GM12878 (cell line): ENCODE data around the gene RERGL. TPM values are rescaled to one million over a fixed set of nuclear protein-coding genes. Genes with fewer than 3 reads are reported as not detected.

Experiments
- ATAC-seq: fragments of 200-7000 bp; cut with Tn5 transposase; 3 replicates; pipeline ENCODE4 v1.9.1; 2020; ENCODE audit warnings: mild to moderate bottlenecking, moderate library complexity
- BruUV-seq: library from RNA; stranded (reverse); fragments of 400-500 nt; replicated peaks from 2 replicates; lab custom pipeline; 2021; lab: Mats Ljungman, UMichigan
- CTCF ChIA-PET: fragments of 300-600 bp; sonication (Branson Sonifier 250); formaldehyde crosslinking; extraction: SDS; loops from one replicate; lab custom pipeline; 2021; ENCODE audit warnings: inconsistent platforms; lab: Yijun Ruan, JAX
- POLR2A ChIA-PET: fragments of 350-600 bp; formaldehyde crosslinking; extraction: SDS; loops from one replicate; lab custom pipeline; 2021; ENCODE audit warnings: inconsistent platforms; lab: Charles Lee
- RAD21 ChIA-PET: fragments of 300-600 bp; sonication (Branson Sonifier 250); formaldehyde crosslinking; loops from one replicate; lab custom pipeline; 2023; ENCODE audit warnings: antibody characterized with exemption; ENCODE audit not compliant: unreplicated experiment; lab: Charles Lee
- SMC1A ChIA-PET: fragments of 300-600 bp; sonication (Branson Sonifier 250); formaldehyde crosslinking; loops from one replicate; lab custom pipeline; 2023; ENCODE audit not compliant: unreplicated experiment, uncharacterized antibody; lab: Charles Lee
- DNase-seq: peaks from one replicate; pipeline ENCODE4 v3.0.0-alpha.2; 2011; ENCODE audit warnings: low read depth, low spot score
- FAIRE-seq: peaks from 3 replicates; lab custom pipeline; 2011; peaks lifted over from hg19 to GRCh38; lab: Jason Lieb, UNC
- H2AFZ ChIP-seq: 2 replicates; pipeline ENCODE4 v1.6.0; 2011; ENCODE audit warnings: low read depth, low read length, control low read depth; ENCODE audit not compliant: control insufficient read depth
- H3K27ac ChIP-seq: 2 replicates; pipeline ENCODE4 v1.5.1; 2011; ENCODE audit warnings: control low read depth; ENCODE audit not compliant: control insufficient read depth, insufficient read depth
- H3K27me3 ChIP-seq, 2 experiments: replicated peaks in 1 of 2; 2 replicates each; pipeline versions ENCODE4 v1.6.0 to v1.6.1; 2011; ENCODE audit warnings: low read length in 1 of 2; ENCODE audit not compliant: control insufficient read depth in 2 of 2, insufficient read depth in 2 of 2
- H3K36me3 ChIP-seq, 2 experiments: 2 replicates each; pipeline ENCODE4 v1.5.1; 2011; ENCODE audit warnings: low read length in 1 of 2; ENCODE audit not compliant: control insufficient read depth in 2 of 2, insufficient read depth in 2 of 2
- H3K4me1 ChIP-seq: 2 replicates; pipeline ENCODE4 v1.6.1; 2011; ENCODE audit warnings: mild to moderate bottlenecking, low read length, moderate library complexity, mixed read lengths; ENCODE audit not compliant: control insufficient read depth, insufficient read depth
- H3K4me2 ChIP-seq: 2 replicates; pipeline ENCODE4 v1.6.0; 2011; ENCODE audit warnings: control low read depth; ENCODE audit not compliant: control insufficient read depth, insufficient read depth
- H3K4me3 ChIP-seq: fragments of 200-600 bp; sonication (generic); 2 replicates; pipeline ENCODE4 v1.5.1; 2016
- H3K79me2 ChIP-seq: 2 replicates; pipeline ENCODE4 v1.6.0; 2011; ENCODE audit warnings: low read length; ENCODE audit not compliant: control insufficient read depth, insufficient read depth
- H3K9ac ChIP-seq: 2 replicates; pipeline ENCODE4 v1.8.0; 2011; ENCODE audit warnings: low read length, control low read depth, mixed read lengths; ENCODE audit not compliant: control insufficient read depth, insufficient read depth
- H3K9me3 ChIP-seq: replicated peaks from 3 replicates; pipeline ENCODE4 v1.5.1; 2011; ENCODE audit warnings: mild to moderate bottlenecking, low read length; ENCODE audit not compliant: control insufficient read depth, insufficient read depth
- H4K20me1 ChIP-seq: 2 replicates; pipeline ENCODE4 v1.6.0; 2011; ENCODE audit not compliant: control insufficient read depth, insufficient read depth
- CBX5 ChIP-seq: sonication (generic); IDR thresholded peaks from 2 replicates; pipeline ENCODE4 v1.6.1; 2016; ENCODE audit warnings: low read depth, moderate library complexity, mild to moderate bottlenecking, inconsistent platforms
- CHD2 ChIP-seq: IDR thresholded peaks from 2 replicates; pipeline ENCODE4 v1.6.1; 2011; ENCODE audit warnings: low read depth, low read length, improper control_type of control experiment, borderline replicate concordance
- EED ChIP-seq: sonication (generic); IDR thresholded peaks from 2 replicates; pipeline ENCODE4 v1.6.1; 2016; ENCODE audit warnings: antibody characterized with exemption, low read depth
- NR2F1 ChIP-seq: fragments of 450-650 bp; conservative IDR thresholded peaks from 2 replicates; pipeline ENCODE4 v1.6.1; 2017; ENCODE audit warnings: mild to moderate bottlenecking
- SIX5 ChIP-seq: IDR thresholded peaks from 2 replicates; pipeline ENCODE4 v1.6.1; 2011; ENCODE audit warnings: mild to moderate bottlenecking, low read depth, low read length, moderate library complexity; ENCODE audit not compliant: severe bottlenecking
- SP1 ChIP-seq: IDR thresholded peaks from one replicate; pipeline ENCODE4 v1.6.1; 2011; ENCODE audit warnings: low read depth, low read length
- TARDBP ChIP-seq: IDR thresholded peaks from 2 replicates; pipeline ENCODE4 v1.6.1; 2016; ENCODE audit warnings: borderline replicate concordance
- YBX1 ChIP-seq: fragments of 450-650 bp; IDR thresholded peaks from 2 replicates; pipeline ENCODE4 v1.6.1; 2016; ENCODE audit warnings: antibody characterized with exemption
- ZNF687 ChIP-seq: fragments of 450-650 bp; IDR thresholded peaks from 2 replicates; pipeline ENCODE4 v1.6.1; 2017; ENCODE audit warnings: mild to moderate bottlenecking, moderate library complexity
- WGBS: methylation state at CpG from one replicate; pipeline ENCODE4 v1.1.6; 2016; ENCODE audit warnings: low lambda C conversion rate; ENCODE audit not compliant: insufficient replicate concordance, insufficient coverage; ENCODE audit errors: missing lambda C conversion rate; 5-methylcytosine and 5-hydroxymethylcytosine counted together
- in situ Hi-C: fragments of 300-500 bp; cut with MboI; formaldehyde crosslinking; loops from 9 replicates; pipeline ENCODE4 v1.14.3; 2018; ENCODE audit warnings: mixed read lengths
- intact Hi-C: fragments of 100-400 bp; cut with micrococcal nuclease; formaldehyde crosslinking; loops from one replicate; pipeline ENCODE4 v1.14.2; 2022; ENCODE audit not compliant: unreplicated experiment
- polyA plus RNA-seq, 11 experiments: library from polyadenylated mRNA; depleted of rRNA in 4 of 11; unstranded in 6 of 11; stranded (reverse) in 5 of 11; fragments of >200 nt; fragmentation: Nextera tagmentation in 4 of 11; fragmentation: Illumina TruSeq in 1 of 11; extraction: Ambion mirVana in 4 of 11; extraction: Trizol in 1 of 11; gene quantifications; 1 replicate in 1 of 11; 2 replicates in 10 of 11; pipeline versions ENCODE4 v1.2.1 to v1.2.3, GENCODE V29; 2011 to 2016; ENCODE audit warnings: inconsistent platforms in 2 of 11, missing spikeins in 2 of 11, low read depth in 1 of 11
- total RNA-seq, 4 experiments: library from RNA; depleted of rRNA in 3 of 4; stranded (reverse); fragments of >200 nt in 3 of 4; fragmentation: Illumina TruSeq in 1 of 4; extraction: Trizol in 1 of 4; gene quantifications; 2 replicates each; pipeline versions ENCODE4 v1.2.1 to v1.2.3, GENCODE V29; 2013 to 2021
- TF ChIP-seq, protein P1 (sequence below): IDR thresholded peaks from 2 replicates; pipeline ENCODE4 v1.6.1; 2012; ENCODE audit warnings: improper control_type of control experiment, low read depth, low read length; ENCODE audit not compliant: insufficient replicate concordance
- TF ChIP-seq, protein P2 (sequence below): IDR thresholded peaks from 2 replicates; pipeline ENCODE4 v1.6.1; 2011; ENCODE audit warnings: low read depth, low read length, improper control_type of control experiment, borderline replicate concordance
- TF ChIP-seq, protein P3 (sequence below): fragments of 450-650 bp; IDR thresholded peaks from 2 replicates; pipeline ENCODE4 v1.6.1; 2017; ENCODE audit warnings: borderline replicate concordance

RERGL gene
- total and polyA plus RNA-seq, 10 of the 15 experiments (the other 5 are each of a cell fraction or from before 2014, with no cell fraction given), result 0.10 to 0.28 (median 0.14) TPM; not detected in 3

DNA sequence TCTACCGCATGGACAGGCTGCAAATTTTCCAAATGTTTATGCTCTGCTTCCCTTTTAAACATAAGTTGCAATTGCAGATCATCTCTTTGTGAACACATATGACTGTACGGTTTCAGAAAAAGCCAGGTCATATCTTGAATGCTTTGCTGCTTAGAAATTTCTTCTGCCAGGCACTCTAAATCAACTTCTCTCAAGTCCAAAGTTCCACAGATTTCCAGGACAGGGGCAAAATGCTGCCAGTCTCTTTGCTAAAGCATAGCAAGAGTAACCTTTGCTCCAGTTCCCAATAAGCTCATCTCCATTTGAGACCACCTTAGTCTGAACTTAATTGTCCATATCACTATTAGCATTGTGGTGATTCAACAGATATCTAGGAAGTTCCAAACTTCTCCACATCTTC lies 13.6 kb upstream of the RERGL start (continued):
- TF ChIP-seq, protein P1, sequence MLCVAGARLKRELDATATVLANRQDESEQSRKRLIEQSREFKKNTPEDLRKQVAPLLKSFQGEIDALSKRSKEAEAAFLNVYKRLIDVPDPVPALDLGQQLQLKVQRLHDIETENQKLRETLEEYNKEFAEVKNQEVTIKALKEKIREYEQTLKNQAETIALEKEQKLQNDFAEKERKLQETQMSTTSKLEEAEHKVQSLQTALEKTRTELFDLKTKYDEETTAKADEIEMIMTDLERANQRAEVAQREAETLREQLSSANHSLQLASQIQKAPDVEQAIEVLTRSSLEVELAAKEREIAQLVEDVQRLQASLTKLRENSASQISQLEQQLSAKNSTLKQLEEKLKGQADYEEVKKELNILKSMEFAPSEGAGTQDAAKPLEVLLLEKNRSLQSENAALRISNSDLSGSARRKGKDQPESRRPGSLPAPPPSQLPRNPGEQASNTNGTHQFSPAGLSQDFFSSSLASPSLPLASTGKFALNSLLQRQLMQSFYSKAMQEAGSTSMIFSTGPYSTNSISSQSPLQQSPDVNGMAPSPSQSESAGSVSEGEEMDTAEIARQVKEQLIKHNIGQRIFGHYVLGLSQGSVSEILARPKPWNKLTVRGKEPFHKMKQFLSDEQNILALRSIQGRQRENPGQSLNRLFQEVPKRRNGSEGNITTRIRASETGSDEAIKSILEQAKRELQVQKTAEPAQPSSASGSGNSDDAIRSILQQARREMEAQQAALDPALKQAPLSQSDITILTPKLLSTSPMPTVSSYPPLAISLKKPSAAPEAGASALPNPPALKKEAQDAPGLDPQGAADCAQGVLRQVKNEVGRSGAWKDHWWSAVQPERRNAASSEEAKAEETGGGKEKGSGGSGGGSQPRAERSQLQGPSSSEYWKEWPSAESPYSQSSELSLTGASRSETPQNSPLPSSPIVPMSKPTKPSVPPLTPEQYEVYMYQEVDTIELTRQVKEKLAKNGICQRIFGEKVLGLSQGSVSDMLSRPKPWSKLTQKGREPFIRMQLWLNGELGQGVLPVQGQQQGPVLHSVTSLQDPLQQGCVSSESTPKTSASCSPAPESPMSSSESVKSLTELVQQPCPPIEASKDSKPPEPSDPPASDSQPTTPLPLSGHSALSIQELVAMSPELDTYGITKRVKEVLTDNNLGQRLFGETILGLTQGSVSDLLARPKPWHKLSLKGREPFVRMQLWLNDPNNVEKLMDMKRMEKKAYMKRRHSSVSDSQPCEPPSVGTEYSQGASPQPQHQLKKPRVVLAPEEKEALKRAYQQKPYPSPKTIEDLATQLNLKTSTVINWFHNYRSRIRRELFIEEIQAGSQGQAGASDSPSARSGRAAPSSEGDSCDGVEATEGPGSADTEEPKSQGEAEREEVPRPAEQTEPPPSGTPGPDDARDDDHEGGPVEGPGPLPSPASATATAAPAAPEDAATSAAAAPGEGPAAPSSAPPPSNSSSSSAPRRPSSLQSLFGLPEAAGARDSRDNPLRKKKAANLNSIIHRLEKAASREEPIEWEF, result no peak
- TF ChIP-seq TARDBP, result no peak

DNA sequence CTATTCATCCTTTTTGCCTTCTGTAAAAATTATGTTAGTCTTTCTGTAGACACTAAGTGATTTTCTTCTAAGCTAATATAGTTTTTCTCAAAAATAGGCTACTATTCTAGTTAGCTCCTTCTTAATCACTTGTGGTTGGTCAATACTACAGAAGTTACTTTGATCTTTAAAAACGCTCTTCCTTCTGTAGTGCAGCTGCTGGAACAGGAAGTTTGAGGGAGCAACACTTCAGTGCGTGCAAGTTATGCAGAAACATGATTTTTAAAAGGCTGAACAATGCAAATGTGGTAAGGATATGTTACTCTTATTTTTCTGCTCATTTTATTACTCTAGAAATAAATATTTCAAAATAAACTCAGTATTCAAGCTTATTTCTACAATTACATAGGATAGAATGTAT lies 11.1 kb upstream of the RERGL start:
- no peak for ATAC-seq
- Histone ChIP-seq H3K27me3 (no peaks in the 10 kb centered on the region), H3K4me2 (no peak overlapping the region), H3K4me3 (no peak overlapping the region), H3K36me3 (no peaks in the 10 kb centered on the region), H3K4me1 (no peaks in the 10 kb centered on the region), H3K9ac (no peak overlapping the region), H4K20me1 (no peaks in the 10 kb centered on the region), H3K79me2 (no peaks in the 10 kb centered on the region), H3K27ac (no peak overlapping the region), H3K9me3 (no peaks in the 10 kb centered on the region; the same call in 2 of the 3 replicates), H2AFZ (no peak overlapping the region)
- ChIA-PET SMC1A (no interaction called here), POLR2A (no interaction called here), CTCF (no interaction called here), RAD21 (no interaction called here)
- intact Hi-C loops (no loop called here), in situ Hi-C loops (no loop called here)
- BruUV-seq, result no TSS peak
- FAIRE-seq, result no peak
- 0% methylated on average over 2 of the region's 2 CpGs for WGBS
- DNase-seq, result no peak
- TF ChIP-seq SP1 (no peak), SIX5 (no peak), CBX5 (no peak), CHD2 (no peak), EED (no peak), YBX1 (no peak), ZNF687 (no peak), NR2F1 (no peak)
- TF ChIP-seq, protein P2, sequence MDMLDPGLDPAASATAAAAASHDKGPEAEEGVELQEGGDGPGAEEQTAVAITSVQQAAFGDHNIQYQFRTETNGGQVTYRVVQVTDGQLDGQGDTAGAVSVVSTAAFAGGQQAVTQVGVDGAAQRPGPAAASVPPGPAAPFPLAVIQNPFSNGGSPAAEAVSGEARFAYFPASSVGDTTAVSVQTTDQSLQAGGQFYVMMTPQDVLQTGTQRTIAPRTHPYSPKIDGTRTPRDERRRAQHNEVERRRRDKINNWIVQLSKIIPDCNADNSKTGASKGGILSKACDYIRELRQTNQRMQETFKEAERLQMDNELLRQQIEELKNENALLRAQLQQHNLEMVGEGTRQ, result no peak
- TF ChIP-seq, protein P3, sequence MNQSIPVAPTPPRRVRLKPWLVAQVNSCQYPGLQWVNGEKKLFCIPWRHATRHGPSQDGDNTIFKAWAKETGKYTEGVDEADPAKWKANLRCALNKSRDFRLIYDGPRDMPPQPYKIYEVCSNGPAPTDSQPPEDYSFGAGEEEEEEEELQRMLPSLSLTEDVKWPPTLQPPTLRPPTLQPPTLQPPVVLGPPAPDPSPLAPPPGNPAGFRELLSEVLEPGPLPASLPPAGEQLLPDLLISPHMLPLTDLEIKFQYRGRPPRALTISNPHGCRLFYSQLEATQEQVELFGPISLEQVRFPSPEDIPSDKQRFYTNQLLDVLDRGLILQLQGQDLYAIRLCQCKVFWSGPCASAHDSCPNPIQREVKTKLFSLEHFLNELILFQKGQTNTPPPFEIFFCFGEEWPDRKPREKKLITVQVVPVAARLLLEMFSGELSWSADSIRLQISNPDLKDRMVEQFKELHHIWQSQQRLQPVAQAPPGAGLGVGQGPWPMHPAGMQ, result no peak
